ENCODE measurements around the gene MRM3.
A peak's percentile ranks its signal among the peaks of the same experiment; 100 is the strongest.
"Not testable (repeated sequence)": the region's sequence is repeated elsewhere in the genome, so short reads cannot be mapped to it uniquely, and the experiment has no call there.

The MRM3 gene, protein sequence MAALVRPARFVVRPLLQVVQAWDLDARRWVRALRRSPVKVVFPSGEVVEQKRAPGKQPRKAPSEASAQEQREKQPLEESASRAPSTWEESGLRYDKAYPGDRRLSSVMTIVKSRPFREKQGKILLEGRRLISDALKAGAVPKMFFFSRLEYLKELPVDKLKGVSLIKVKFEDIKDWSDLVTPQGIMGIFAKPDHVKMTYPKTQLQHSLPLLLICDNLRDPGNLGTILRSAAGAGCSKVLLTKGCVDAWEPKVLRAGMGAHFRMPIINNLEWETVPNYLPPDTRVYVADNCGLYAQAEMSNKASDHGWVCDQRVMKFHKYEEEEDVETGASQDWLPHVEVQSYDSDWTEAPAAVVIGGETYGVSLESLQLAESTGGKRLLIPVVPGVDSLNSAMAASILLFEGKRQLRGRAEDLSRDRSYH

GRCh38 chr17:781805-782731, at the start of gene MRM3, which contains the start of gene GLOD4:
TSS of gene MRM3 (plus strand) at chr17:782353. CDS start at chr17:782379, 26 bp downstream.
TSS of gene GLOD4 (minus strand) at chr17:782280. CDS start at chr17:782255, 25 bp downstream.
- DNase-seq, result peak; percentile 86

DNA sequence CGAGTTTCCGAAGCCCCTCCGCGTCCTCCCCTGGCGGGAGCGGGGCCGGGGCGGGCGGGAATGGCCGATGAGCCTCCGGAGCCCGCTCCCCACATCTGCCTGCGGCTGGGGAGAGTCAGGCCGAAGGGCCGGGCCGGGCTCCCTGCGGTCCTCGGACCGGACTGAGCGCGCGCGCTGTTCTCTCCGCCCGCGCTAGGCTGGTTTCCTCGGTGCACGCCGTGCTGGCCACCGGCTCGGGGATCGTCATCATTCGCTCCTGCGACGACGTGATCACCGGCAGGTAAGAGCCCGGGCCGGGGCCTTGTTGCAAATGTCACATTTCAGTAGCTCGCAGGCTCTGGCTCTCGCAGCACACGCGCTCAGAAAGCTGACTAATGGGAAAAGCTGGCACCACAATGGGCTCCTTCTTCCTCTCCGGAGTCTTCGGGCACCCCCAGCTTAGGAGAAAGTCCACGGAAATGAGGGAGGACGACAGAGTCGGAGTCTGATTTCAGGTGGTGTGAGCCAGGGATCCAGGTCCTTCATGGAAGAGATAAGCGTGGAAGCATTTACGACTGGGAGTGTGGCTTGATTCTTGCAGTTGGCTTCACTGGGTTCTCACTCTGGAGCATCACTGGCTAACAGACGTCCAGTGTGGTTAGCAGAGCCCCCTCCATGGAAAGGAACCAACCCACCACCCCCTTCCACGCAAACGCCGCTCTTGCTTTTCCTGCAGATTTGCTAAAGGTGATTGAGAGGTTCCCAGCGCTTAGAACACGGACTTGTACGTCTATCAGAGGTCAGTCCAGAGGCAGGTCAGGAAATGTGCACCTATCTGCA, 49.0 kb upstream of the MRM3 start:
- peak; percentile 19 for DNase-seq

DNA sequence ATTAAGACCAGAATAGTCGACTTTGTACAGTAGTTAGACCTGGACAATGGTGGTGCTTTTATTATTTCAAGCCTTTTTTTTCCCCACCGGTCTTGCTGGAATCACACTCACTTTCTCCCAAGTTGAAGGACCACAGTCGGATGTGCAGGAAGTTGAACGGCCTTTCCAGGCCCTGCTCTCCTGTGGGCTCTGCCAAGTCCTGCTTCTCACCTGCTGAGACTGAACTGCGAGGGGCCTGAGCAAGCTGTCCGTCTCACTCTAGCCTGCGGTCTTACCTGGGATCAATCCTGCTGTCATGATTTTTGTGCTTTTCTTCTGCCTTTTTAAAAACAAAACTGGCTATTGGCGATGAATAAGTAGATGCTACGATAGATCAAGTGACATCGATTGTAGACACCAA, 48.4 kb upstream of the MRM3 start:
- no peak for DNase-seq

GRCh38 chr17:737561-738113, 44.5 kb upstream of the MRM3 start:
- no peak for DNase-seq

- no peak for DNase-seq
Observed at GRCh38 chr17:740240-741017, 41.7 kb upstream of the MRM3 start.

DNA sequence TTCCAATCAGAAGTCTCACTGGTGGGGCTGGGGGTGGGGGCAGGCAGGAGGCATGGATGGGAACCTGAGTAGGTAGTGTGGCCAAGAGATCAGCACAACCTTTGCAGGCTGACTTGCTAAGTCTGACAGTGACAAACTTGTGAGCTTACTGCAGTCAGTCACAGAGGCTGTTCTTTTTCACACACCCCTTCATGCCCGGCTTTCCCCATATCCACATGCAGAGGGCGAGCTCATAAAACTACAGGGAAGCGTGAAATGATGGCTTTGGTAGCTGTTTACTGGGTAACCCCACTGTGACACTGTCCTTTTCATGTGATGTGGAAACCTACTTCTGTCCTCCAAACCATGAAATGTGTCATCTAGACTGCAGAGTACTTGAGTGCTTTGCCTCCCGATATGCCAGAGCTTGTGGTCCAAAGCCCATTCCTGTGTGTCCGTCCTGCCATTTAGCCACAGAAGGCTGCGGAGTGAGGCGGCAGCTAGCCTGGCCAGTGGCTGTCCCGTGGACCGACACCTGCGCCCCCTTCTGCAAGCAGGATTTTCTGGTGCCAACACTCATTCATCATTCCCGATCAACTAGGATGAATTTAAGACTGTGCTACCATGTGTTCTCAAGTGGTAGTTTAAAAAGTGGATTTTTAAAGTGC, 39.9 kb upstream of the MRM3 start:
- no peak for DNase-seq

DNA sequence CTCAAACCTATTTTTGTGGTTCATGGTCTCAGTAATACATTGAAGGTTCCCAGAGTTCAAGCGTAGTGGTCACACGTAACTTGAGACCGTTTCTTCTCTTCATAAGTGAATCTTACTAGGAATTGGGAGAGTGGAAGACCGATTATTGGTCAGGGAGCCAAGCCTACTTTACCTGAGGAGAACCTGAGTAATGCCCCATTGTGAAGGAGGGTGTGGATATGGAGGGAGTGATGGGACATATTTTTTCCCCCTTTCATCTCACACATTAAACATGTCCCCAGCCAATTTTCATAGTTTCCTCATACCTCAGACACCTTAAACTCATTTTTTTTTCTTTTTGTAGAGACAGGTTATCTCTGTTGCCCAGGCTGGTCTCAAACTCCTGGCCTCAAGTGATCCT, 39.0 kb upstream of the MRM3 start:
- no peak for DNase-seq

- DNase-seq, result no peak
Observed at GRCh38 chr17:744937-745336, 37.2 kb upstream of the MRM3 start.

DNA sequence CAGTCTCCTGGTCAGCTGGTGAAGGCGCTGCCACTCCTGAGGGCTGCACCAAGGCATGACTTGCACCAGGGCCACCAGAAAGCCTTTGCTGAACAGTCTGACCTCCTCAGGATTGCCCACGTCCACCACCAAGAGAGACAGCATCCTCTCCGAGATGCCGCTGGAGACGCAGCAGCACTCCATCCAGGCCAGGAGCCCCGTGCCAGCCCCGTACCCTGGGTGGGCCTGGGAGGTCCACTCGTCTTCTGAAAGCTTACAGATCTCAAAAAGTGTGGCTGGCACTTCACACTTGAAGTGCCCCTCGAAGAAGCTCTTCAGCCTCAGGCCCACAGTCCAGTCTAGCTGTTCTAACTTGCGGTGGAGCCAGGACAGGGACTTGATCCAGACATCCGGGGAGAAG, 36.7 kb upstream of the MRM3 start:
- DNase-seq, result no peak

- no peak for DNase-seq
Observed at GRCh38 chr17:746181-746580, 36.0 kb upstream of the MRM3 start.

GRCh38 chr17:746783-747629, 35.1 kb upstream of the MRM3 start:
- no peak for DNase-seq

GRCh38 chr17:748604-749003, 33.5 kb upstream of the MRM3 start:
- not testable (repeated sequence) for DNase-seq

GRCh38 chr17:749359-749758, 32.8 kb upstream of the MRM3 start:
- DNase-seq, result not testable (repeated sequence)

DNA sequence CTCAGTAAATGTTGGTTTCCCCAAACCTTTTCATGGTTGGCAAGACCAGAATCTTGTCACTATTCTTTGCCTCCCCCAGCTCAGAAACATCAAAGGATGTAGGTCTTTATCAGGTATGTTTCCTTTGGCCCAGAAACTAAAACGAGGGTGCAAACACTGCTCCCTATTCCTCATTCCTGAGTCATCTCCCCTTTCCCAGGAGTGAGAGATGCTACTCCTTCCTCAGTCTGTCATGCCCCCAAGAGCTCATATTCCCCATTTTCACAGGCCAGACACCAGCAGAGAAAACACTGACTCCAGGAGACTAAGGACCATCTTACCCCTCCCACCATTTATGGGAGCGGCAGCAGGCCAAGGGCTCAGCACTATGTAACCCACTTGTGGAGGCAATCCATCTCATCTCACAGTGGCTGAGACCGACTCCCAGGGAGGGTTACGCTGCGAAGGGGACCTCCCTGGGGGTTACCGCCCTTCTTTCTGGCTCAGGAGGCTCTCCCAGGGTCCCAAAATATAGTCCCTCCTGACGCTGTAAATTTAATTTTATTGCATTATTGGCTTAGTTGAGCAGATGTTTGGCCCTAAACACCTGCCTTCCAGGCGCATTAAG, 31.6 kb upstream of the MRM3 start:
- no peak for DNase-seq

DNA sequence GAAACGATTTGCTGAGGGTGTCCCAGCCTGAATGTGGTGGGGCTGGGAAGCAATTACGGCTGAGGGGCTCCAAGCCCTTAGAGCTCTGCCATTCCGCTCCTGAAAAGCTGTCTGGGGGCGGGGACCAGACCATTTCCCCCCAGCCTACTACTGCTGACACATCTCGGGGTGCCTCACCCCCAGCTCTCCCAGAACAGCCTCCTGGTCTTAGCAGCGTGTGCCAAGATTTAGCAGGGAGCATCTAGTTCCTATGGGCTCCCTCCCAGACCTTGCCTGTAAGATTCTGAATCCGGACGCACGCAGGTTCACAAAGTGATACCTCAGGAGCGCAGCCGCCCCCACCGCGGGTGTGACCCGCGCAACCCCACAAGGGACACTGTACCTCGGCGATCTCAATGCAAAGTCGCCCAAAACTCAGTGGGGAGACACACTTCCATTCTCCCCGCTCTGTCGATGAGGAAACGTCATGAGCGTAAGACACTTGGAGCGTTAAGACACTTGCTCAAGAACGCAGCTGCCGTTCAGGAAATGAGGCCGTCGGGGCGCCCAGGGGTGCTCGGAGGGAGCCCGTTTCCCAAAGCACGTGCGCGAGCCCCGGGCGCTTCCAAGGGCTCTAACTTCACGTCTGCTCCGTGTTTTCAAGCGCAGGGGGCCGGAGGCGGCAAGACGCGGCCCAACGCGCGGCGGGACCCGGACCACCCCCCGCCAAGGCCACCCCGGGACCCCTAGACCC, 30.7 kb upstream of the MRM3 start:
- peak; percentile 31 for DNase-seq

GRCh38 chr17:752002-752619, 30.0 kb upstream of the MRM3 start, which contains the start of gene GEMIN4:
TSS of gene GEMIN4 (minus strand) at chr17:752264. CDS start at chr17:752142, 122 bp downstream.
- DNase-seq, result peak; percentile 91

DNA sequence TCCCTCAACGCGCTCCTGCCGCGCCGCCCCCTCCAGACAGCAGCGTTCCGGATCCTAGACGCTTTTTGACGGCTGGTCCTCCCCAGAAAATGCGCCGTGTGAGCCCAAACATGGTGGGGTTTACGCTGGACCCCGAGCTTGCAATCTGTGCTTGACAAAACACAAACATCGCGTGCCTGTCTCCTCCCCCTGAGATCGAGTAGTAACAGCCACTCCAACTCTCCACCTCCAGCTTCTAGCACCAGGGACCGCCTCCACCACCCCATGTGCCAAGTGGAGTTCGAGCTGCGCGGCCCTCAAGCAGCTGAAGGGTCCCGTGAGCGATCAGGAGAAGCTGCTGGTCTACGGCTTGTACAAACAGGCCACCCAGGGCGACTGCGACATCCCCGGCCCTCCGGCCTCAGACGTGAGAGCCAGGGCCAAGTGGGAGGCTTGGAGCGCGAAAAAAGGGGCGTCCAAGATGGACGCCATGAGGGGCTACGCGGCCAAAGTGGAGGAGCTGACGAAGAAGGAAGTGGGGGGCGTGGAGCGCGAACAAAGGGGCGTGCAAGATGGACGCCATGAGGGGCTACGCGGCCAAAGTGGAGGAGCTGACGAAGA, 29.4 kb upstream of the MRM3 start:
- DNase-seq, result peak; percentile 60

- DNase-seq, result no peak
Observed at GRCh38 chr17:753418-753817, 28.7 kb upstream of the MRM3 start.
